ENCODE measurements around the gene RNF128.
"Not testable (repeated sequence)": the region's sequence is repeated elsewhere in the genome, so short reads cannot be mapped to it uniquely, and the experiment has no call there.

RNF128 gene

GRCh38 chrX:106780664-106781377, 54.3 kb downstream of the RNF128 start:
- no peak for DNase-seq (ENCODE audit: low spot score)
- Histone ChIP-seq H3K27ac (no peak overlapping the region), H3K4me3 (no peak overlapping the region)
- TF ChIP-seq CTCF (IDR thresholded peaks at IDR 0.05): no peak

- TF ChIP-seq CTCF (IDR thresholded peaks at IDR 0.05): no peak
- no peak for DNase-seq (ENCODE audit: low spot score)
- Histone ChIP-seq H3K27ac (no peak overlapping the region), H3K4me3 (no peak overlapping the region)
Observed at GRCh38 chrX:106783716-106784115, 57.2 kb downstream of the RNF128 start.

- no peak for DNase-seq (ENCODE audit: low spot score)
- Histone ChIP-seq H3K4me3 (no peak overlapping the region), H3K27ac (no peak overlapping the region)
- TF ChIP-seq CTCF (IDR thresholded peaks at IDR 0.05): no peak
Observed at GRCh38 chrX:106791495-106791894, 65.0 kb downstream of the RNF128 start.

GRCh38 chrX:106802063-106802387, 75.5 kb downstream of the RNF128 start:
- no peak overlapping the region for H3K27ac ChIP-seq
- peak overlapping the region; percentile 81 for H3K4me3 ChIP-seq
- no peak for TF ChIP-seq CTCF (IDR thresholded peaks at IDR 0.05)
- DNase-seq (ENCODE audit: low spot score): no peak

GRCh38 chrX:106802388-106803275, 76.1 kb downstream of the RNF128 start, which contains the start of gene TBC1D8B:
TSS of gene TBC1D8B (plus strand) at chrX:106802673. CDS start at chrX:106802854, 181 bp downstream.
- no peak for TF ChIP-seq CTCF (IDR thresholded peaks at IDR 0.05)
- DNase-seq (ENCODE audit: low spot score): peak; percentile 85
- Histone ChIP-seq H3K27ac (peak within 1 kb of the TSS in 1 of 2 donors; percentile 43), H3K4me3 (peak within 1 kb of the TSS; percentile 81)

GRCh38 chrX:106811131-106811910, 84.8 kb downstream of the RNF128 start:
- no peak for TF ChIP-seq CTCF (IDR thresholded peaks at IDR 0.05)
- DNase-seq (ENCODE audit: low spot score): no peak
- H3K27ac ChIP-seq: no peak overlapping the region
- H3K4me3 ChIP-seq: no peak overlapping the region

- not testable (repeated sequence) for H3K4me3 ChIP-seq; DNase-seq (ENCODE audit: low spot score); H3K27ac ChIP-seq
Observed at GRCh38 chrX:106812930-106813329, 86.4 kb downstream of the RNF128 start.

- DNase-seq (ENCODE audit: low spot score): not testable (repeated sequence)
Observed at GRCh38 chrX:106814093-106814492, 87.6 kb downstream of the RNF128 start.

More at GRCh38 chrX:106814093-106814492, 87.6 kb downstream of the RNF128 start:
- H3K4me3 ChIP-seq, H3K27ac ChIP-seq: not testable (repeated sequence)
